Cardiac fibroblast (primary cell): ENCODE measurements around the gene ROBO3.

Experiments
- DNase-seq, 2 donors: peaks; one replicate each; pipeline versions ENCODE4 v3.0.0 to v3.0.0-alpha.2; 2010; ENCODE audit warnings: low read depth in 2 of 2
- H3K4me3 ChIP-seq, 2 donors: replicated peaks in 1 of 2; 1 replicate in 1 of 2; 2 replicates in 1 of 2; pipeline ENCODE4 v1.5.1; 2011; ENCODE audit warnings: low read depth in 2 of 2, low read length in 2 of 2, mild to moderate bottlenecking in 2 of 2, moderate library complexity in 1 of 2
- CTCF ChIP-seq: IDR thresholded peaks from one replicate; pipeline ENCODE4 v1.5.1; 2011; ENCODE audit warnings: low read depth, mild to moderate bottlenecking, low read length, inconsistent platforms

ROBO3 gene

DNA sequence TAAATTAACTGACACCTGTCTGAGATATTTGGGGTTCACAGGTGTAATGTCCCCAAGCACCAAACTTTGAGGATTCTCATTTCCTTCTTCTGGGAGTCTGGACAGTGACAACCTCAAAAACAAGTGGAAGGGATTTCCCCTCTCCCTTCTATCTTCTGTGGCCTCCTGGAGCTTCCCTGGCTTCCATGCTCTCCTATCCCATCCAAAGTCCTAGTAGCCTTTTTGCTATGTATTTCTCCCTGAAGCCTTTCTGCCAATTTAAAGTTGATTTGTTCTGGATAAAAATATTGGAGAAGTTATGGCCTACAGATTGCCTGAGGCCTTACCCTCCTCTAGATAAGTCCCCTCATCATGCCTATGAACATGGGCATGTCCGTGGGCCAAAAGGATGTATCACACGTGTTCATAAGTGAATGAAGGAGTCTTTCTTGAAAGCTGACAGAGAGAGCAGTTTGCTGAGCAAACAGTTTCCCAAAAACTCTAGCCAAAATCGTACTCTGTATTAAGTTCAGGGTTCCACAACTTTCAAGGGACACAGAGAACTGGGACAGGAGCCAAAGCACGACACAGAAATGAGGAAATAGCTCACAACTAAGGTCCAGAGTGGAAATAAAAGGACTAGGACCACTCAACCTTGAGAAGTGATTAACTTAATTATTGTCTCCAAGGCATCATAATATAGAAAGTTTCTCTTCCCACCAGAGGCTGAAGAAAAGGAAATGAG, 63.9 kb downstream of the ROBO3 start:
- no peak for DNase-seq
- TF ChIP-seq CTCF: no peak
- H3K4me3 ChIP-seq: no peak overlapping the region

- DNase-seq: no peak
- no peak for TF ChIP-seq CTCF
- no peak overlapping the region for H3K4me3 ChIP-seq
Measured at GRCh38 chr11:124930799-124931198, 65.6 kb downstream of the ROBO3 start.
